GM19467 (cell line): Measurements from ENCODE around the gene OR2B2.

ENCODE experiments used
- ATAC-seq: cut with Tn5 transposase; IDR thresholded peaks from one replicate; pipeline ENCODE4 v1.9.1; 2021; ENCODE audit warnings: mild to moderate bottlenecking, moderate library complexity; ENCODE audit not compliant: unreplicated experiment

The OR2B2 gene

DNA sequence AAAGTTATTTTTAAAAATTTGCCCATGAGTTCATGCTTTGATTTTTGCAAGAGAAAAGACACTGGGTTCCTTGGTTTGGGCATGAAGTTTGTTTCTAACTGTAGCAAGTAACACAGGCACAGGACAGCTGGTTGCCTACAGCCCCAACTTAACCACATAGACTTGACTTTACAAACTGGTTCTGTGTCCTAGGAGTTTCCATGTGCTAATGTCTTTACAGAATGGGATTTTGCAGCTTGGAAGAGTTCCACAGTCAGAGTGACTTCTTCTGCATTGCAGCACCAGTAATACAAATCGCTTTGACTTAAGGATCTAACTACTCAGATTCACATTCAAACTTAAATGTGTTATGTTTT is 44.3 kb downstream of the OR2B2 start:
- no peak for ATAC-seq

DNA sequence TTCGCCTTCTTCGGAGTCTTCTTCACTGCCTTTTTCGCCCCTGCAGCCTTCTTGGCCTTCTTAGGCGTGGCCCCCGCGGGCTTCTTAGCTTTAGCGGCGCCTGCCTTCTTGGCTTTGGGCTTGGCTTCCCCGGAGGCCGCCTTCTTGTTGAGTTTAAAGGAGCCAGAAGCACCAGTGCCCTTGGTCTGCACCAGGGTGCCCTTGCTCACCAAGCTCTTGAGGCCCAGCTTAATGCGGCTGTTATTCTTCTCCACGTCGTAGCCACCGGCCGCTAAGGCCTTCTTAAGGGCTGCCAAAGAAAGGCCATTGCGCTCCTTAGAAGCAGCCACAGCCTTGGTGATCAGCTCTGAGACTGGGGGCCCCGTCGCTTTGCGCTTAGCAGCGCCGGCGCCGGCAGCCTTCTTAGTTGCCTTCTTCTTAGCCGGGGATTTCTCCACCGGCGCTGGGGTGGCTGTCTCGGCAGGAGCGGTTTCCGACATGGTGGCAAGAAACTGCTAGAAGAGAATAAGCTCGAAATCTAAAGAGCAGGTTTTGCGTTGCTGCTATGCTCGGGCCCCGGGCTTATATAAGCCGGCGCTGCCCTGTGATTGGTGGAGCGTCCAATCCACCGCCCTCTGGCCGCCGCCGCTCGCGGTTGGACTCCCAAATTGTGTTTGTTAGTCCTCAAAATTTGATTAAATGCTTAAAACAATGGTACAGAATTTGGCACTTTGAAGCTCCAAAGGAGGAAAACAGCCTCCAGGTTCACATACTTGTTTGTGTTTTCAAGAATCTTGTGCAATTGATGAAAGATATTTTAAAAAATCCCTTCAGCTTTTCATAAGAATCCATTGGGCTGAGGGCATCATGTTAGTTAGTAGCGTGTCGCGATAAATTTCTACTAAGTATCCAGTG is 44.9 kb downstream of the OR2B2 start:
- ATAC-seq = peak; percentile 26

DNA sequence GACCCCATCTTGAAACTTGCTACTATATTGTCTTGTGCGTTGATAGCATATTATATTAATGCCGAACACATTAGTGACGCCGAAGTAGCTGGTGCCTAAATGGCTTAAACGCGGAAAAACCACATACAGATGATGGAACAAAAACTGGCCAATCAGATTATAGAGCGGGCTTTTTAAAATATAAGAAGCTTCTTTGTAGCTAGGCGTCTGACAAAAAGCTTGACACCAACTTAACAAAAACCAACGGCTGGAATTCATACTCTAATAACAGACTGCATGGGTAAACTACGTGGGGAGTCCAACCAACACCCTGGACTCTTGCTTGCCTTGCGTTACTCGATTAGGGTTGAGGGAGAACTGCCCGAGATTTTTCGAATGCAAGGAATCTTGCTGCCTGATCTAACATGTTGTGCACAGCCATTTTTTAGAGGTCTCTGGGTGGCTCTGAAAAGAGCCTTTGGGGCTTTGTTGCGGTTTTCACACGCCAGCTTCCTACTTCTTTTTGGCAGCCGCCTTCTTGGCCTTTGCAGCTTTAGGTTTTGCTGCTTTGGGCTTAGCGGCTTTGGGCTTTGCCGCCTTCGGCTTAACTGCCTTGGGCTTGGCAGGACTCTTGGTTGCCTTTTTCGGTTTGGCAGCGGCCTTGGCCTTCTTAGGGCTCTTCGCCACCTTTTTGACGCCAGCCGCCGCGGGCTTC is 45.7 kb downstream of the OR2B2 start:
- ATAC-seq = peak; percentile 11

DNA sequence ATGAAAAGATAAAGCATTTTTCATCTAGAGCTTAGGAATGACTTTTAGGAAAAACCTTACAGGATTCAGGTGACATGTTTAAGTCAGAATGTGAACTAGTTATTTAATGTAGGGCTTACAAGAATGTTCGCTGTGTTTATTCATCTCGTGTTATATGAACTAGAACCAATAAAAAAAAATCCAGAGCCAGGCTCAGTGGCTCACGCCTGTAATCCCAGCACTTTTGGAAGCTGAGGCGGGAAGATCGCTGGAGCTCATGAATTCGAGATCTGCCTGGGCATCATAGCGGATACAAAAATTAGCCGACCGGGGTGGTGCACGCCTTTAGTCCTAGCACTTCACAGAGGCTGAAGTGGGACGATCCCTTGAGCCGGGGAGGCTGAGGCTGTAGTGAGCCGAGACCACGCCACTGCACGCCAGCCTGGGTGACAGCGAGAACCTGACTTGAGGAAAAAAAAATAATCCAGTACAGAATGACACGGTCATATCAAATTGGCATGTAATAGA is 46.3 kb downstream of the OR2B2 start:
- peak; percentile 8 for ATAC-seq

DNA sequence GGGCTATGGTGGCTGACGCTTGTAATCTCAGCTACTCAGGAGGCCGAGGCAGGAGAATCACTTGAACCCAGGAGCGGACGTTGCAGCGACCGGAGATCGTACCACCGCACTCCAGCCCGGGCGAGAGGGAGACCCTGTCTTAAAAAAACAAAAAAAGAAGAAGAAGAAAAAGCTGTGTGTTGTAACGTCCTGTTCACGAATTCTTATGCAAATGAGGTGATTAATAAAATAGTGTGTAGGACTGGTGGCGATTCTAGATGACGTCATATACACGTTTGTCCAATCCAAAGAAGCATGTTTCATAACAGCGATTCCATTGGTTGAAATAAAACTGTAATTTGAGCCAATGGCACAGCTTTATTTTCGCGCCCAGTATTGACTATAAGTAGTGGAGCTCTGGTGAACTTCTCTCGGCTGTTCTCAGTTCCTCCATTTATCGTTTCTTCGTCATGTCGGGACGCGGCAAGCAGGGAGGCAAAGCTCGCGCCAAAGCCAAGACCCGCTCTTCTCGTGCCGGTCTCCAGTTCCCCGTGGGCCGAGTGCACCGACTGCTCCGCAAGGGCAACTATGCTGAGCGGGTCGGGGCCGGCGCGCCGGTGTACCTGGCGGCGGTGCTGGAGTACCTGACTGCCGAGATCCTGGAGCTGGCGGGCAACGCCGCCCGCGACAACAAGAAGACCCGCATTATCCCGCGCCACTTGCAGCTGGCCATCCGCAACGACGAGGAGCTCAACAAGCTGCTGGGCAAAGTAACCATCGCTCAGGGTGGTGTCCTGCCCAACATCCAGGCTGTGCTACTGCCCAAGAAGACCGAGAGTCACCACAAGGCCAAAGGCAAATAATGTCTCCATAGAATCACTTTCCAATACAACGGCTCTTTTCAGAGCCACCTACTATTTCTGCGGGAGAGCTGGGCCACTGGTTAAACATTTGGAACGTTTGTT is 47.0 kb downstream of the OR2B2 start:
- peak; percentile 42 for ATAC-seq

DNA sequence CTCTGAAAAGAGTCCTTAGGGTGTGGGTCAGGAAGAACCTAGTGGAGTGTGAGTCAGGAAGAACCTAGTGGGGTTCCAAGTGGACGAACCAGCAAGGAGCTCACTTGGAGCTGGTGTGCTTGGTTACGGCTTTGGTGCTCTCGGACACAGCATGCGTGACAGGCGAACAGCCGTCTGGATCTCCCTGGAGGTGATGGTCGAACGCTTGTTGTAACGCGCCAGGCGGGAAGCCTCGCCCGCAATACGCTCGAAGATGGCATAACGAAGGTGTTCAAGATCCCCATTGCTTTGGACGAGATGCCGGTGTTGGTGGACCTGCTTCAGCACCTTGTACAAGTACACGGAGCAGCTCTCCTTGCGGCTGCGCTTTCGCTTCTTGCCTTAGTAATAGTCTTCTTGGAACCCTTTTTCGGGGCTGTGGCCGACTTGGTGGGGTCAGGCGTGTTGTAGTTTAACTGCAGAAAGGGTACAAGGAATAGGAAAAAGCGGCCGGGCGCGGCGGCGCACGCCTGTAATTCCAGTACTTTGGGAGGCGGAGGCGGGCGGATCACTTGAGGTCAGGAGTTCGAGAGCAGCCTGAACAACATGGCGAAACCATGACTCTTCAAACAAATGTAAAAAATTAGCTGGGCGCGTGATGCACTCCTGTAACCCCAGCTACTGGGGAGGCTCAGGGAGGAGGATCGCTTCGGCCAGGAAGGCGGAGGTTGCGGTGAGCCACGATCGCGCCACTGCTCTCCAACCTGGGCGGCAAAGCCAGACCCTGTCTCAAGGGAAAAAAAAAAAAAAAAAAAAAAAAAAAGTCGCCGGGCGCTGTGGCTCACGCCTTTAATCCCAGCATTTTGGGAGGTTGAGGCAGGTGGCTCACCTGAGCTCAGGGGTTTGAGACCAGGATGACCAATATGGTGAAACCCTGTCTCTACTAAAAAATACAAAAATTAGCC is 48.0 kb downstream of the OR2B2 start:
- ATAC-seq = no peak

DNA sequence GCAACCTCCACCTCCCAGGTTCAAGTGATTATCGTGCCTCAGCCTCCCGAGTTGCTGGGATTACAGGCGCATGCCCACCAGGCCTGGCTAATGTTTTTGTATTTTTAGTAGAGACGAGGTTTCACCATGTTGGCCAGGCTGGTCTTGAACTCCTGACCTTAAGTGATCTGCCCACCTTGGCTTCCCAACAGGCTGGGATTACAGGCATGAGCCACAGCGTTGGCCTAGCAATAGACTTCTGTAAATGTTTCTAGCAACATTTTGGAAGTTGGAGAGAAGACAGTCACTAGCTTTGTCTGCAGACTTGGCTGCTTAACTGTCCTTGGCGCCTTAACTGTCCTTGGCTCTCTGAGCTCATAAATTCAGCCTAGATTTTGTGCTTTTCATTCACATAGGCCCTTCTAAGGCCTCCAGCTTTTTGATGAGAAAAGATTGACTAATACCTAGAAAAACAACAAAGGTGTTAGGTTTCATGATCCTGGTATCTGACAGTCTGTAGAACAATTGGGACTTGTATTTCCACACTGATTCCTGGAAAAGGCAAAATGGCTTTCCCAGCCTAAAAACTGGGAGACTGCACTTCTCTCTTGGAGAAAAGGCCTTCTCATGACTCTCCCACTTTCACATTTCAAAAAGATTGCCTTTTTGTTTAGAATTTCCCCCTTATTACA is 49.7 kb downstream of the OR2B2 start:
- no peak for ATAC-seq

DNA sequence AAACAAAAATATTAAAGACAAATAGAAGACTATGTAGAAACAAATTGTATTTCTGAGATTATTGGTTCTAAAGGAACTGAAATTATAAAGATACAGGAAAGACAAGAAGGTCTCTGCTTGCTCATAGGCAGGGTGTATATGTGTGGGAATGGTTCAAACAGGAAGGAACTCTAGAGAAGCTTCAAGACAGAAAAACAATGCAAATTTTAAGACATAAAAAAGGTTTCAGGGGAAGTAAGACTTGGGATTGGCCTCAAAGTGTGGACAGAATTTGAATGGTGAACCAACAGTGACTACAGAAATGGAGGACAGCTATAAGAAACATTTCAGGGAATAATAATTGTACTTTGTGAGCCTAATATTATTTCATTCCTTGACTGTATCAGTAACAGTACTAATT is 50.3 kb downstream of the OR2B2 start:
- no peak for ATAC-seq

DNA sequence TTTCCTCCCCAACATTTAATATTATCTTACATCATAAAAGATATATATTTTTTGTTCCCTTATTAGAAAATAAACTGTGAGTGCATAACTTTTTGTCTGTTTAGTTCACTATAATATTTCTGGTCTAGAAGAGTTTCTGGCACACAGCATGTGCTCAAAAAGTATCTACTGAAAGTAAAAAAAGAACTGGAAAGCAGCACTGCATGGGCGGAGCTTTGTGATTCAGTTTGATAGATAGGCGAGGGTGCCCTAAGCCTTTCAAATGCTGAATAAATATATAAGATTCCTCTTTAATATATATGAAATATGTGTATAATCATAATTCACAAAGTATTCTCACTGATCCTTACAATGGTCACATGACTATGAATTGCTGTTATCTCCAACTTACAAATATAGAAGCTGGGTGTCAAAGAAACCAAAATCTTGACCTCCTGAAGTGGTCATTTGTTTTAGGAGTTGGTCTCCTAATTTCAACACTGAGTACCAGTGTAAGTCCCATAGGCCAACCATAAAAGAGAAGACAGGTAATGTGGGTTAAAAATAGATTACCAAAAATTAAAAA is 50.8 kb downstream of the OR2B2 start:
- no peak for ATAC-seq
